Dedifferentiated amniotic fluid mesenchymal stem cell (primary cell): ENCODE results near the gene GJA5.

Experiments
- DNase-seq: peaks from one replicate; pipeline ENCODE4 v3.0.0-alpha.2; 2016; ENCODE audit errors: extremely low spot score

GJA5 gene

GRCh38 chr1:147760481-147761260, at the start of gene GJA5:
GJA5 (minus strand) TSS chr1:147760602; CDS start chr1:147759238, 1,364 bp downstream.
- DNase-seq = no peak

DNA sequence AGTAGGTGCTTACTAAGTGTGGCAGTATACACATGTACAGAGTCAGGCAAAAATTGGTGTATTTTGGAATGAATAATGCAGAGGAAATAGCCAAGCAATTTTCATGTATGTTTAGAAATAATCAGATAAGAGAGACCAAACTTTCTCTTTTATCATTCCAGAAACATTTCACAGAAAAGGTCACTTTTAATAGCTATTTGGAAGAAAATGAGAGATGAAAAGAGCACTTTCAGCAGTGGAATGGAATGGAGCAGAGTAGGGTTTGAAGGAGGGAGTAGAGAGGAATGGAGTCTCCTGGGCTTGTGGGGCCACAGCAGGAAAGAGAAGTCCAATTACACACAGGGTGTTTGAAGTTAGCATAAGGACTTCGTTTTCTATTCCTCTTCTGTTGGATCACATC, 48.8 kb upstream of the GJA5 start:
- no peak for DNase-seq

DNA sequence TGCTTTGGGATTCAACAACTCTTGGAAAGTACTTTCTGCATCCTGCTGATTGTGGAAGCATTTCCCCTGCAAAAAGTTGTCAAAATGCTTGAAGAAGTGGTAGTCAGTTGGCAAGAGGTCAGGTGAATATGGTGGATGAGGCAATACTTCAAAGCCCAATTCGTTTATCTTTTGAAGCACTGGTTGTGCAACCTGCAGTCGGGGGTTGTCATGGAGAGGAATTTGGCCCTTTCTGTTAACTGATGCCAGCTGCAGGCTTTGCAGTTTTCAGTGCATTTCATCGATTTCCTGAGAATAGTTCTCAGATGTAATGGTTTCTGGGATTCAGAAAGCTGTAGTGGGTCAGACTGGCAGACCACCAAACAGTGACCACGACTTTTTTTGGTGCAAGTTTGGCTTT, 47.6 kb upstream of the GJA5 start:
- no peak for DNase-seq

DNA sequence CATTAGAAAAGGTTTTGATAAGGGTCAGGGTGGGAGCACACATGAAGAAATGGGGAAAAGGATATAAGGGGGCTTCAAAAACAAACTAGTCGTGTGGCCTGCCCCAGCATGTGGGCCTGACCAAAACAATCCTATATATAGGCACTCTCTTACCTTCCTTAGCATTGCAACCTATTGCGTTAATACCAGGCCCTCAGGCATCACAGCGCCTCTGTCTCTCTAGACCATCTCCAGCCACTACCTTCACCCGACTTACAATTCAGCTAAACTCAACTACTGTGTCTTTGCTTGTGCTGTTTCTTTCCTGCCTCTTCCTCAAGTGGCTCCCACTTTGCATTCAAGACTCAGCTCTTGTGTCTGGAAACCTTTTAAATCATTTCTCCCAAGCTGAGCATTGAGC, 47.0 kb upstream of the GJA5 start:
- no peak for DNase-seq

GRCh38 chr1:147804942-147805723, 44.7 kb upstream of the GJA5 start:
- DNase-seq = no peak

- no peak for DNase-seq
These were observed 40.4 kb upstream of the GJA5 start for GRCh38 chr1:147800804-147801203.

DNA sequence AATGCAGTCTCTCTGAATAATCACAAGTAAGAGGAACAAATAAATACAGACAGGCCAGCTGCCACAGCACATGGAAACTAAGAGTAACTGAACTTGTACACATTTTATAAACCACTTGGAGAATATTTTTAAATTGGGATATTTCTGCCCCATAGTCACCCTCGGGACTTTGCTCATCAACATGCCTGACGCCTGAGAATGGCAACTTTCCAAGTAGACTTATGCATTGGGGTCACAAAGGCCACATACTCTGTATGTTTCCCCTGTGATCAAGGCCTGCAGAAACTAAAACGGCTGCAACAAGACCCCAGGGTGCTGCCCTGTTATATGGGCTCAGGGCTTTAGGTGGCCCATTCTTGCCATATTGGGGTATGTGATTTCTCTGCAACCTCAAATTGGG, 38.3 kb upstream of the GJA5 start:
- no peak for DNase-seq

DNA sequence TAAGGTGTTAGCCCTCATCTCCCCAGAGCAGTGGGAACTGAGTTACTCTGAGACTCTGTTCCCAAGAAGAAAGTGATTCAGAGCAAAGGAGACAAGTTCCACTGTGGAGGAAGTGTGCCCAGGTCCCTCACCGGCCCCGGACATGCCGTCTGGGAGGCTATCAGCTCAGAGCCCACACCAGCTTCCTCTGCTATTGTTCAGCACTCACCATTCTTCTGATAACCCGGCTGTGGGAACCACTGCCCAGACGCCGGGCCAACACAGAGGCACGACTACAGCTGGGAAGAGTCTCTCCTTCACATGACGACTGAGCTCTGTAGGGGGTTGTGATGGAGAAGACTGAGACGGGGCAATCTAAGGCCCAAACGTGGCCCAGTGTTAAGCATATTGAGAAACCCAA, 34.2 kb upstream of the GJA5 start:
- DNase-seq = no peak

DNA sequence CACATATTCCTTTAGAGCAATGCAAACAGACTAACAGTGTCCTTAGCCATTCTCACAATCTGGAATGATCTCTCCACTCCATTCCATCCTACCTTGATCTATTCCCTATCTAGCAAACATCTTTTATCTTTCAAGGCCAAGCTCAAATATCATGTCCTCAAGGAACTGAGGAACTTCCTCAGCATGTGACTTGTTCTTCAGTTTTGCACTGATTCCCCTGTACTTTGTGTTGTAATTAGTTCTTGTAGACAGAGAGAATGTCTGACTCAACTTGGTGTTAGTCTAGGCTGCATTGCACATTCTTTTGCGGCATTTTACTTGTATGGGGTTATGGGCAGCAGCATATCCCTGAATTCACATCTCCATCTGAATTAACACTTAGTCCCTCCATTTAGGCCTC, 31.5 kb upstream of the GJA5 start:
- DNase-seq = no peak

DNA sequence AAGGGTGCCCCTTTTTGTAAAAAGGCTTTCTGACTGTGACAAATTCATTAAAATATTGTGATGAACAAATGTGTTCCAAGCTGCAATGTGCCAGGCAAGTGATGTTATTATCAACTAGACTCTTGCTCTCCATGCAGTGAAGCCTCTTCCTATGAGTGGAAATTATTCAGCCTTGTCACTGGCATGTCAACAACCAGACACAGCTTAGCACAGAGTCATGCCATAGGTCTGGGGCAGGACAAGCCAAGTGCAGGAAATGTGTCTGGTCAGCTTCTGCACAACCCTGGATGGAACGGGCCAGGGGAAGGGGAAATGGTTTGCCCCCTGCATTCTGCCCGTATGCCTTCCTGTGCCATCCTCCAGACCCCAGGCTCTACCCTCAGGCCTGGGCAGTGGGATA, 27.4 kb upstream of the GJA5 start:
- DNase-seq = no peak

DNA sequence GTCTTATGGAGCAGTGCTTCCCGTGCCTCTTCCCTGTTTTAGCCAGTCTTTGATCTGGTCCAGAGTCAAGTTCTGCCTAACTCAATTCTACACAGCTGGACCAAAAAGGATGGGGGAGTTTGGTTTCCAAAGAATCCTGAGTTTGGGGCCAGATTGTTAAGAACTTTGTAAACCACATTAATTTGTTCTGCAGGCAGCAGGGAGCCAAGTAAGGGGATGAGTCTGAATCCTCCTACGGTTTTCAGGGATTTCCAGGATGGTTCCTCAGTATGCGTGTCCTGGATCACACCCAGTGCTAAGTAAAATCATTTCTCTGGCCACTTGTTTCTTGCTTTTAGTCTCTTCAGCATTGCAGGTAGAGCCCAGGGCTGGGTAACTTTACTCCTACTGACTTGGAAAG, 26.1 kb upstream of the GJA5 start:
- no peak for DNase-seq

DNA sequence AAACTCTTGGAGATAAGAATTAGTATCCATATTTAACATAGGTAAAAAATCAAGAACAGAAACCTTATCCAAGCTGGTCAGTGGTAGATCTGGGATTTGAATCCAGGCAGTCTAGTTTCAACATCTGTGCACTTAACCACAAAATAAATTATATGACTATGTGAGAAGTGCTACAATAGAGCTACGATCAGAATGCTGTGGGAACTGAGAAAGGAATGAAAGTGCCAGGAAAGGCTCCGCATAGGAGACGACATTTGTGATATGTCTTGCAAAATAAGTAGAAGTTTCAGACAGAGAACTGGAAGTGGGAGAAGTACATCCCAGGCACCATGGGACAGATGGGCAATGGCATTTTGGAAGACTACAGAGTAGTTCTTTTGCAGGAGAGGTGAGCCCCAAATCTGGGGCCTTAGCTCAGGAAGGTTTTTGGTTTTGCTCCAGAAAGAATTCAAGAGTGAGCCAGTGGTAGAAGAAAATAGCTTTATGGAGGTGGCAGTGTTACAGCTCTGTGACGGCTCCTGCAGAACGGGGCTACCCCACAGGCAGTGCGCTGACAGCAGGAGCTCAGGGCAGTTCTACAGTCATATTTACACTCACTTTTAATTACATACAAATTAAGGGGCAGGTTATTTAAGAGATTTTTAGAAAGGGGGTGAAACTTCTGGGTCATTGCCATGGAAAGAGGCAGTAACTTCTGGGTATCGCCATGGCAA, 25.5 kb upstream of the GJA5 start:
- DNase-seq = no peak

DNA sequence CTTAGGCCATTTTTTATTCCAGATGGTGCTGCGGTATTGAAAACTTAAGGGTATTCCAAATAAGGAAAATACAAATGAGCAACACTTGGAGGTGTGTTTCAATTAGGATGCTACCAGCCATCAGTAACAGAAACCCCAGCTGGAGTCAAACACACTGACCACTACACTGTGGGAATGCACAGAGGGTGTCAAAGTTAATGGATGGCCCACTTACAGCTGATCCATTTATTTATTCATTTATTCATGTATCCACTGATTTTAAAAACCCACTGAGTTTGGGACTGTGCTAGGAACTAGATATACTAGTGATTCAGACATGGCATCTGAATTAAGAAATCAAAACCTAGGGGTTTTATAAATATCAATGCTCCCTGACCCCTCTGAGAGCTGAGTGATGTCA, 24.5 kb upstream of the GJA5 start:
- DNase-seq = no peak

- DNase-seq = no peak
These were observed 20.7 kb upstream of the GJA5 start for GRCh38 chr1:147781056-147781471.

- DNase-seq = no peak
These were observed 17.3 kb upstream of the GJA5 start for GRCh38 chr1:147777694-147778093.

GRCh38 chr1:147773215-147773715, 12.9 kb upstream of the GJA5 start:
- no peak for DNase-seq

- DNase-seq = no peak
These were observed 12.2 kb upstream of the GJA5 start for GRCh38 chr1:147772570-147772969.

DNA sequence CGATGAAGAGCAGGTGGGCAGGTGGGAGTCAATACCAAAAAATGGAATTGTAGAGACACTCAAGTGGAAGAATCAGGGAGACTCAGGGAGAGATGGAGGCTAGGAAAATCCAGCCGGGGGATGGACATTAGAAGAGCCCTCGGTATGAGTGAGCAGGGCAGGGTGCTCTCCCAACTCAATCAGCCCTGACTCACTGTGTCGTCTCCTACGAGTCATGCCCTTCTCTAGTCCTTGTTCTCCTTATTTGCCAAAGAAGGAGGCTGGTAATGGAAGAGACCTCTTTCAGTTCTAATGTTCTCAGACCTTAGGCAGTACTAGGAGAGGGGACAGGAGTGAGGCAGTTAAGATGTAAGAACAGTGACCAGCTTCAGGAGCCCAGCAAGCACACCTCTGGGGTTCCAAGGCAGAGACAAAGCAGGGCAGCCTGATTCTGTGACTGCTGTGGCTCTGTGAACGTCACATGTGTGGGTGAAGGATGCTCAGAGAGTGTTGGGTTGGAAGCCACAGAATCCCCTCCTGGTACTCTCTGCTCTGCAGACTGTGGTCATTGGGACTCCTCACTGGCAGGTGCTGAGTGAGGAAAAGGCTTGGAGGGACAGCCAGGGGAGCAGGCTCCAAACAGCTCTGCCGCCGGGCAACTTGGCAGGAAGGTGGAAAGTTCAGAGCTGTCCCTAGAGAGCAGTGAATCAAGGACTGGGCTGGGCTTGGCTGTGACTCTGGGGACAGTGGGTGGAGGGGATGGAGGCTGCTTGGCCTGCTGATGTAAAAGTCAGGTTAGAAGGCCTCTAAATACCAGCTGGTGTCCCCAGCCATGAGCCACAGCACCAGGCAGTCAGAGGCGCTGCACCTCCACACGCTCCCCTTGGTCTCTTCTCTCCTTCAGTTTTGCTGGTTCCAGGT, 11.1 kb upstream of the GJA5 start:
- no peak for DNase-seq

GRCh38 chr1:147769106-147769505, 8.7 kb upstream of the GJA5 start:
- DNase-seq = no peak

GRCh38 chr1:147768582-147768981, 8.2 kb upstream of the GJA5 start:
- no peak for DNase-seq

DNA sequence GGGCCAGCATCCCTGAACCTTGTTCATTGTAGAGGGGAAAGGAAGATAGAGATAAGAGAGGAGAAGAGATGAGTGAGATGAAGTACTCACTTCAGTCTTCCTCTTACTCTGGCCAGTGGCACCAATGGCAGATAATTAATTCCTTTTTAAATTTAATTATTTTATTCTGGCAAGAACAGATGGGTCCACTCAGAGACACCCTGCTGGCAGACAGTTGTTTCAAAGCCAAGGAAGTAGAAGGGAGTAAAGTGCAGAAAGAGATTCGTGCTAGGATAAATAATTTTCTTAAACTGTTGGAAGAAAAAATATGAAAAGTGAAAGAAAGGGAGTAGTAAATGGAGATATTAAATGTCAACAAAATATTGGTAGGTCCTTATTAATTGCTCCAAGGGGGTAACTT, 7.7 kb upstream of the GJA5 start:
- no peak for DNase-seq
